ENCODE data around the gene PBX1.

The PBX1 gene

GRCh38 chr1:164720440-164721227 lies 161.7 kb downstream of the PBX1 start:
- Histone ChIP-seq H3K4me1 (ENCODE audit: control insufficient read depth, insufficient read depth, low read length) (no peaks in the 10 kb centered on the region), H3K4me3 (ENCODE audit: low read depth, low read length) (no peak overlapping the region)

GRCh38 chr1:164721228-164721496 lies 162.2 kb downstream of the PBX1 start:
- no peak overlapping the region for H3K4me3 ChIP-seq (ENCODE audit: low read depth, low read length)
- no peak for TF ChIP-seq ZNF404 (tag by site-specific recombination; IDR thresholded peaks at IDR 0.05)
- TF ChIP-seq ZBTB11 (tag by site-specific recombination; conservative IDR thresholded peaks at IDR 0.05; ENCODE audit: low read depth) = no peak
- no peak for TF ChIP-seq ELK4 (IDR thresholded peaks at IDR 0.05; ENCODE audit: borderline replicate concordance, low read depth, low read length)
- TF ChIP-seq ZFP37 (tag by site-specific recombination; IDR thresholded peaks at IDR 0.05) = no peak
- no peak for TF ChIP-seq ZNF544 (tag by site-specific recombination; IDR thresholded peaks at IDR 0.05)
- ChIA-PET CTCF (interaction anchor here (0.9 to 1.0 kb wide), 2 partner anchors 18 to 19 kb away, joined by 4 to 5 read pairs; no protein-coding TSS in a partner anchor), POLR2A (no interaction called here)
- H3K9me3 ChIP-seq (ENCODE audit: control insufficient read depth, insufficient read depth, low read depth, low read length) = no peaks in the 10 kb centered on the region
- no peaks in the 10 kb centered on the region for H3K4me1 ChIP-seq (ENCODE audit: control insufficient read depth, insufficient read depth, low read length)
- H3K36me3 ChIP-seq (ENCODE audit: control insufficient read depth in 2 of 2, insufficient read depth in 1 of 2, low read length in 2 of 2) = no peaks in the 10 kb centered on the region
- no peak overlapping the region for H3K27ac ChIP-seq (ENCODE audit: extremely low read depth, low read depth, low read length)

More at GRCh38 chr1:164720440-164721227, 161.7 kb downstream of the PBX1 start:
- CTCF ChIA-PET = interaction anchor here (0.5 to 1.0 kb wide), 3 partner anchors 18 to 118 kb away, joined by 3 to 4 read pairs (median 4); no protein-coding TSS in a partner anchor
- Histone ChIP-seq H3K9me3 (ENCODE audit: control insufficient read depth, insufficient read depth, low read depth, low read length) (no peaks in the 10 kb centered on the region), H3K36me3 (ENCODE audit: control insufficient read depth in 2 of 2, insufficient read depth in 1 of 2, low read length in 2 of 2) (no peaks in the 10 kb centered on the region), H3K27ac (ENCODE audit: extremely low read depth, low read depth, low read length) (no peak overlapping the region)
- POLR2A ChIA-PET = no interaction called here
- TF ChIP-seq PRDM6 (tag by site-specific recombination; IDR thresholded peaks at IDR 0.05) (no peak), SALL2 (tag by site-specific recombination; IDR thresholded peaks at IDR 0.05; ENCODE audit: borderline replicate concordance) (no peak), ZBTB26 (tag by site-specific recombination; optimal IDR thresholded peaks at IDR 0.05) (no peak), ZBTB6 (tag by site-specific recombination; IDR thresholded peaks at IDR 0.05) (no peak), ELK4 (IDR thresholded peaks at IDR 0.05; ENCODE audit: borderline replicate concordance, low read depth, low read length) (no peak), ZNF837 (tag by site-specific recombination; IDR thresholded peaks at IDR 0.05) (no peak)
